ENCODE results near the gene USH2A. TPM values are rescaled to one million over a fixed set of nuclear protein-coding genes. Genes with fewer than 3 reads are reported as not detected.

Gene USH2A
- total RNA-seq, 1 donor from 2014 or later = not detected

DNA sequence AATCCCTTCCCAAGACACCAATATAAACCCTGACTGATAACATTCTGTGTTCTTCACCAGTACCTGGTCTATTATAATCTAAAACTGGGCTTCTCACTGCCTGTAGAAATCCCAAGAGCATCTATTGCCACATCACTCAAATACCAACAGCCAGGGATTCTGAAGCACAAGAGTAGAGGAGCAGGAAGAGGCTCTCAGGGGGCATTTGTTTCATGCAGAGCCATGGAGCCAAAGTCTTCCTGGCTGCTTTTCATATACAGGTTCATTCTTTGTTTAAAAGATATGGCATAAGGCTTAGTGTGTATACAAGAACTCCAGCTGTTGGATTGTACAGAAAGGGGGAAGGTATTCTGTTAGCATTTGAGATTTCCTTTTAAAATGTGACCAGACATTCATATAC lies 38.2 kb upstream of the USH2A start:
- TF ChIP-seq, protein P1, sequence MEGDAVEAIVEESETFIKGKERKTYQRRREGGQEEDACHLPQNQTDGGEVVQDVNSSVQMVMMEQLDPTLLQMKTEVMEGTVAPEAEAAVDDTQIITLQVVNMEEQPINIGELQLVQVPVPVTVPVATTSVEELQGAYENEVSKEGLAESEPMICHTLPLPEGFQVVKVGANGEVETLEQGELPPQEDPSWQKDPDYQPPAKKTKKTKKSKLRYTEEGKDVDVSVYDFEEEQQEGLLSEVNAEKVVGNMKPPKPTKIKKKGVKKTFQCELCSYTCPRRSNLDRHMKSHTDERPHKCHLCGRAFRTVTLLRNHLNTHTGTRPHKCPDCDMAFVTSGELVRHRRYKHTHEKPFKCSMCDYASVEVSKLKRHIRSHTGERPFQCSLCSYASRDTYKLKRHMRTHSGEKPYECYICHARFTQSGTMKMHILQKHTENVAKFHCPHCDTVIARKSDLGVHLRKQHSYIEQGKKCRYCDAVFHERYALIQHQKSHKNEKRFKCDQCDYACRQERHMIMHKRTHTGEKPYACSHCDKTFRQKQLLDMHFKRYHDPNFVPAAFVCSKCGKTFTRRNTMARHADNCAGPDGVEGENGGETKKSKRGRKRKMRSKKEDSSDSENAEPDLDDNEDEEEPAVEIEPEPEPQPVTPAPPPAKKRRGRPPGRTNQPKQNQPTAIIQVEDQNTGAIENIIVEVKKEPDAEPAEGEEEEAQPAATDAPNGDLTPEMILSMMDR (IDR thresholded peaks at IDR 0.05) = no peak

DNA sequence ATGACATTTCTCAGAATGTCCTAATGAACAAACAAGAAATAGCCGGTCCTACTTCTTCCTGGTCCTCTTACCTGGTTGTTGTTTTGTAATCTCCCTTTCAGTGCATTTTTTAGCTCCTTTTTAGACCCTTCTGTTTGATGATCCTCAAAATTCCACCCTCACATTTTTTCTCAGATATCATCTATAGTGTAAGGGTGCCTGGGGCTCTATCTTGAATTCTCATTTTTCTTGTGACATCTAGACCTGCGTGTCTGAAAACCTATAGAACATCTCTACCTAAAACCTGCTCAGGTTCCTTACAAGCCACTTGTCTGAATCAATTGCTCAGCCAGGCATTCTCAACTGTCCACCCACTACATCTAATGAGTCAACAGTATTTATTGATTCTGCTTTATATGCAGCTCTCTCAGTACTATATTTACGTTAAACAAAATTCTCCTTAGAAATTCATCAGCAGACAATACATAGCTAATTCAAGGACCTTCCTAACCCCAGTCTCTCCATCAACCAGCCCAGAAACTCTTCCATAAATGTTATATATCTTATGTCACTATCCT lies 36.5 kb upstream of the USH2A start:
- ATAC-seq (no peak), DNase-seq (no peak)
- no peaks in the 10 kb centered on the region for H3K4me1 ChIP-seq

More for the DNA sequence above, 38.2 kb upstream of the USH2A start:
- H3K9me3 ChIP-seq = no peaks in the 10 kb centered on the region
- DNase-seq (no peak), ATAC-seq (no peak)
- H3K4me1 ChIP-seq = no peaks in the 10 kb centered on the region
- no peaks in the 10 kb centered on the region for H3K27me3 ChIP-seq (ENCODE audit: low read depth)
- no peaks in the 10 kb centered on the region for H3K36me3 ChIP-seq
- intact Hi-C loops (cut with DNase I) = no loop called here
- no peak overlapping the region for H3K4me3 ChIP-seq
- no peak overlapping the region for H3K27ac ChIP-seq

DNA sequence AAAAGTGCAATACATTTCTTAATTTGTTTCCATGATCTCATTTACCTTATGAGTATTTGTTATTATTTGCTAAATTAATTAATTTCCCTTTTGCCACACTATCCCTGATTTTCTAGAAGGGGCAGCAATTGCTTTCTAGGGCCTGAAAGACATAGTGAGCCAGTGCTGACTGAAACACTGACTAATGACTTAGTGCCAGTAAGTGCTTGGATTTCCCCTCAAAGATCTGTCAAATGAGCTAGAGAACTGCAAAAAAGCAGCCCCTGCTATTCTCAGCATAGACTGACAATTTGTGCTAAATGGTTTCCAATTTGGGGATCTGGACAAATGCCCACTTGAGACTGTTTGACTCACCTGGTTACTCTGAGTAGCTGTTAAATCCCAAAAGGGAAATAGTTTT lies 35.6 kb upstream of the USH2A start:
- Histone ChIP-seq H3K9me3 (no peaks in the 10 kb centered on the region), H3K36me3 (no peaks in the 10 kb centered on the region), H3K27ac (no peak overlapping the region), H3K4me3 (no peak overlapping the region), H3K27me3 (ENCODE audit: low read depth) (no peaks in the 10 kb centered on the region), H3K4me1 (no peaks in the 10 kb centered on the region)
- ATAC-seq = no peak
- TF ChIP-seq, protein P1 (IDR thresholded peaks at IDR 0.05) = no peak
- intact Hi-C loops (cut with DNase I) = no loop called here
- no peak for DNase-seq

More for the DNA sequence above, 36.5 kb upstream of the USH2A start:
- Histone ChIP-seq H3K27ac (no peak overlapping the region), H3K27me3 (ENCODE audit: low read depth) (no peaks in the 10 kb centered on the region), H3K9me3 (no peaks in the 10 kb centered on the region), H3K4me3 (no peak overlapping the region), H3K36me3 (no peaks in the 10 kb centered on the region)
- intact Hi-C loops (cut with DNase I) = no loop called here
- TF ChIP-seq, protein P1 (IDR thresholded peaks at IDR 0.05) = no peak

- DNase-seq (no peak), ATAC-seq (no peak)
- intact Hi-C loops (cut with DNase I) = no loop called here
- no peaks in the 10 kb centered on the region for H3K36me3 ChIP-seq
- H3K4me1 ChIP-seq = no peaks in the 10 kb centered on the region
- no peak overlapping the region for H3K4me3 ChIP-seq
- H3K9me3 ChIP-seq = no peaks in the 10 kb centered on the region
- H3K27ac ChIP-seq = no peak overlapping the region
- no peaks in the 10 kb centered on the region for H3K27me3 ChIP-seq (ENCODE audit: low read depth)
- TF ChIP-seq, protein P1 (IDR thresholded peaks at IDR 0.05) = no peak
These were observed 34.1 kb upstream of the USH2A start for GRCh38 chr1:216457356-216457755.

DNA sequence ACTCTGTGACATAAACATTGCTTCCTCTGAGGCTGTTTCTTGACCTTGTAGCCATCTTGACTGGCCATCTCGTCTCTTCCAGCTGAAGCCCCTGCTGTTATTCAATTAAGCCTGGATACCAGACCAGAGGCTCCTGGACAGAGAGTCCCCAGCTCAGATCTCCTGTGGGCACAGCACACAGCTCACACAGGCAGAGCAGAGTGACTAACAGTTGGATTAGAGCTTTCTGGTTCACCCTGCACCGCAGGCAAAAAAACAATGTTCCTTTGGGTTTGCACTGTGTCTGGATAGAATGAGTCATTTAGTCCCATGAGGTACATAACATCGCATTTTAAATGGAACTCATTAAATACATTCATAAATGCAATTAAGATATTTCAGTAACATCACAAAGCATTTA lies 33.4 kb upstream of the USH2A start:
- H3K4me1 ChIP-seq = no peaks in the 10 kb centered on the region
- TF ChIP-seq, protein P1 (IDR thresholded peaks at IDR 0.05) = no peak
- intact Hi-C loops (cut with DNase I) = no loop called here

More for the DNA sequence above, 33.4 kb upstream of the USH2A start:
- H3K27me3 ChIP-seq (ENCODE audit: low read depth) = no peaks in the 10 kb centered on the region
- no peaks in the 10 kb centered on the region for H3K36me3 ChIP-seq
- H3K9me3 ChIP-seq = no peaks in the 10 kb centered on the region
- H3K4me3 ChIP-seq = no peak overlapping the region
- DNase-seq (no peak), ATAC-seq (no peak)
- no peak overlapping the region for H3K27ac ChIP-seq

Data from lower lobe of right lung (tissue), 2 donors.